ENCODE results near the gene ADGRB3. TPM values are rescaled to one million over a fixed set of nuclear protein-coding genes. Genes with fewer than 3 reads are reported as not detected.

The ADGRB3 gene
- total and polyA plus RNA-seq, 7 donors, result 0.10 to 0.39 (median 0.21) TPM; not detected in 1

DNA sequence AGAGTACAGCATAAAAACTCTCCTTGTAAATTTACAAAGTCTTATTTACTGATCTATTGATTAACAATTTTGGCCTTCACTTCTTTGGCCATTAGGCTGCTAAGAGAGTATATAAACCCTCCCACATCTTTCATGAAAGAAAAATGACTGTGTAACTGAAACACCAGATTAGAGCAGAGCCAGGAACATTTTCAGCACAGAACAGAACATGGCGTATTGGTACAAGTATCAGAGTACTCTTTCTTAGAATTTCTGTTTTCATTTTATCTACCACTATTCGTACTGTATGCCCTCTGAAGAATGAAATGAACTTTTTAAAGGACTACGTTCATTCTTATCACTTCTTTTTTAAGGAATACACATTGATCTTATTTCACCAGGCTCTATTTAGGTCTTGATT lies 550.2 kb downstream of the ADGRB3 start:
- intact Hi-C loops (cut with DNase I), result no loop called here
- ATAC-seq, result no peak

DNA sequence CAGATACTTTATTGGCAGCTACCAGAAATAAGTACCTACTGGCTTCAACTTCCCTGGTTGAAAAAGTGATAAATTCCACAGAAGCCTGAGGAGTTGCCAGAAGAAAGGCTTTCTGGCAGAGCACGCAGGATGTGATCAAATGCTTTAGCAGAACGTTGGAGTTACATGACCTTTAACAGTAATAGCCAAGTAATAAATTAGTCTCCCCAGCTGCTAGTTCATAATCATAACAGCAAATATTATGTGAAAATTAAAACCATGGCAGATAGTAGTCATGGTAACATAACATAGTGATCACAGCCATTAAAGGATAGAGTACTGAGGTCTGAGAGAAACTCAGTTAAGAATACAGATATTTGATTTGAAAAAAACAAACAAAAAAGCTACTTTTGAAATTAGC lies 567.7 kb downstream of the ADGRB3 start:
- Histone ChIP-seq H3K9me3 (no peaks in the 10 kb centered on the region), H3K27ac (no peak overlapping the region), H3K4me3 (no peak overlapping the region), H3K4me1 (no peaks in the 10 kb centered on the region), H3K27me3 (ENCODE audit: insufficient read depth in 3 of 3, low read length in 2 of 3) (no peaks in the 10 kb centered on the region), H3K36me3 (ENCODE audit: insufficient read depth in 1 of 2, low read depth in 1 of 2) (no peaks in the 10 kb centered on the region)
- intact Hi-C loops (cut with DNase I), result no loop called here
- WGBS, 3 donors, result 2 to 8% (median 6%) methylated on average over 2 of the region's 2 CpGs
- TF ChIP-seq, protein P1, sequence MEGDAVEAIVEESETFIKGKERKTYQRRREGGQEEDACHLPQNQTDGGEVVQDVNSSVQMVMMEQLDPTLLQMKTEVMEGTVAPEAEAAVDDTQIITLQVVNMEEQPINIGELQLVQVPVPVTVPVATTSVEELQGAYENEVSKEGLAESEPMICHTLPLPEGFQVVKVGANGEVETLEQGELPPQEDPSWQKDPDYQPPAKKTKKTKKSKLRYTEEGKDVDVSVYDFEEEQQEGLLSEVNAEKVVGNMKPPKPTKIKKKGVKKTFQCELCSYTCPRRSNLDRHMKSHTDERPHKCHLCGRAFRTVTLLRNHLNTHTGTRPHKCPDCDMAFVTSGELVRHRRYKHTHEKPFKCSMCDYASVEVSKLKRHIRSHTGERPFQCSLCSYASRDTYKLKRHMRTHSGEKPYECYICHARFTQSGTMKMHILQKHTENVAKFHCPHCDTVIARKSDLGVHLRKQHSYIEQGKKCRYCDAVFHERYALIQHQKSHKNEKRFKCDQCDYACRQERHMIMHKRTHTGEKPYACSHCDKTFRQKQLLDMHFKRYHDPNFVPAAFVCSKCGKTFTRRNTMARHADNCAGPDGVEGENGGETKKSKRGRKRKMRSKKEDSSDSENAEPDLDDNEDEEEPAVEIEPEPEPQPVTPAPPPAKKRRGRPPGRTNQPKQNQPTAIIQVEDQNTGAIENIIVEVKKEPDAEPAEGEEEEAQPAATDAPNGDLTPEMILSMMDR (IDR thresholded peaks at IDR 0.05), result no peak
- no peak for DNase-seq
- ATAC-seq, result no peak

More for the DNA sequence above, 550.2 kb downstream of the ADGRB3 start:
- Histone ChIP-seq H3K27me3 (ENCODE audit: insufficient read depth in 3 of 3, low read length in 2 of 3) (no peaks in the 10 kb centered on the region), H3K9me3 (no peaks in the 10 kb centered on the region), H3K4me1 (no peaks in the 10 kb centered on the region), H3K27ac (no peak overlapping the region), H3K4me3 (no peak overlapping the region), H3K36me3 (ENCODE audit: insufficient read depth in 1 of 2, low read depth in 1 of 2) (no peaks in the 10 kb centered on the region)
- DNase-seq, result no peak
- WGBS, 3 donors, result 79 to 86% (median 84%) methylated on average over 3 of the region's 3 CpGs
- TF ChIP-seq, protein P1 (IDR thresholded peaks at IDR 0.05), result no peak

DNA sequence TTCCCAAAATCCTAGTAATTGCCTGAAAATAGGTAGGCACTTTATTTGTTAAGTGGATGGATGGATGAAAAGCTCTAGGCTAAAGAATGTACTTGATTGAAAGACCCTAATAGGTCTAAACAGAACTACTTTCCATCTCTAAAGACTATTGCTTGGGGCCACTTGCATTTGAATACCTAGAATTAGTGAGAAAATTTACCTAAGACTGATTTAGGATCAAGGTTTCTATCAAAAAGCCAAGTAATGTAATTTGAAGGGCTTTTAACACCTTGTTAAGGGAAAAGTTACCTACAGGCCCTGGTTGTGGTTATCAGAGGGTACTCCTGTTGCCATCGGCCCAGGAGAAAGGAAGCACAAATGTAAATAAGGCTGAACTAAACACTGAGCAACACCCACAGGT lies 581.0 kb downstream of the ADGRB3 start:
- Histone ChIP-seq H3K9me3 (no peaks in the 10 kb centered on the region), H3K36me3 (ENCODE audit: insufficient read depth in 1 of 2, low read depth in 1 of 2) (no peaks in the 10 kb centered on the region), H3K27me3 (ENCODE audit: insufficient read depth in 3 of 3, low read length in 2 of 3) (no peaks in the 10 kb centered on the region), H3K4me3 (no peak overlapping the region), H3K4me1 (no peaks in the 10 kb centered on the region), H3K27ac (no peak overlapping the region)
- ATAC-seq, result no peak
- intact Hi-C loops (cut with DNase I), result no loop called here
- TF ChIP-seq, protein P1 (IDR thresholded peaks at IDR 0.05), result no peak
- 22 to 47% (median 29%) methylated on average over 1 of the region's 1 CpG for WGBS, 3 donors
- no peak for DNase-seq

DNA sequence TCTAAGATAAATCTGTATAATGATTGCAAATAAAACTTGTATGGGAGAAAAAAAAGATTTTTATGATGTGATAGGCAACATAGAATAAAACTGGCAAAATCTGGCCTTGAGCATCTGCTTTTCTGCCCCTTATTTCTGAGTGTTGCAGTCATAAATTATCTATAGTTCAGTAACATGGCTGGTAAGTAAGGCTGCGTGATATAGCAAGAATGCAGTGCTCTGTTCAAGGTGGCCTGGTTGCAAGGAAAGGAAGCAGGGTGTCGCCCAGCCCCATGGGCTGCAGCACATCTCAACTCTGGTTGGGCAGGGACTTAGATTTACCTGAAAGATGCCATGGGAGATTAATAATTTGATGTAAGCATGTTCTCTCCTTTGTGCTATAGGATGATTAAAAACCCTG lies 582.3 kb downstream of the ADGRB3 start:
- intact Hi-C loops (cut with DNase I), result no loop called here
- 79 to 81% (median 80%) methylated on average over 2 of the region's 2 CpGs for WGBS, 3 donors

DNA sequence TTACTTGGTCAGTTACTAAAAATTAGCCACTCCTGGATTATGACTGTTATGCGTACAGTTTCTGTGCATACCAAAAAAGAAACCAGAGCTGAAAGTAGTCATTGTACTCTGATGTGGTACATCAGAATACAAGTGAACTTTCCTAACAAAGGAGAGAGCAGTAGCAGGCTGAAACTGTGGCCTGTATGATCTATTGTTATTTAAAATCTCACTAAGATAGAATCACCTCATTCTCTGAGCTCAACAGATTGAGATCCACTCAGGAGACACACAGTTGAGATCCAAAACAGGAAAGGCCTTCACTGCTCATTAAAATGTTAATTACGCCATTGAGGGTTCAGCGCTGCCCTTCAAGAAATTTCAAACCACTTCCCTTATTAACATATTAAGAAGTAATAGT lies 585.3 kb downstream of the ADGRB3 start:
- no peak overlapping the region for H3K4me3 ChIP-seq
- 79 to 81% (median 80%) methylated on average over 3 of the region's 3 CpGs for WGBS, 3 donors
- H3K9me3 ChIP-seq, result no peaks in the 10 kb centered on the region
- H3K27ac ChIP-seq, result no peak overlapping the region
- TF ChIP-seq, protein P1 (IDR thresholded peaks at IDR 0.05), result no peak
- DNase-seq, result no peak
- no peaks in the 10 kb centered on the region for H3K36me3 ChIP-seq (ENCODE audit: insufficient read depth in 1 of 2, low read depth in 1 of 2)
- intact Hi-C loops (cut with DNase I), result no loop called here
- H3K27me3 ChIP-seq (ENCODE audit: insufficient read depth in 3 of 3, low read length in 2 of 3), result no peaks in the 10 kb centered on the region
- no peaks in the 10 kb centered on the region for H3K4me1 ChIP-seq
- ATAC-seq, result no peak

More for the DNA sequence above, 582.3 kb downstream of the ADGRB3 start:
- DNase-seq (no peak), ATAC-seq (no peak)
- H3K27me3 ChIP-seq (ENCODE audit: insufficient read depth in 3 of 3, low read length in 2 of 3), result no peaks in the 10 kb centered on the region
- H3K4me3 ChIP-seq, result no peak overlapping the region
- H3K27ac ChIP-seq, result no peak overlapping the region
- no peaks in the 10 kb centered on the region for H3K9me3 ChIP-seq
- TF ChIP-seq, protein P1 (IDR thresholded peaks at IDR 0.05), result no peak
- no peaks in the 10 kb centered on the region for H3K36me3 ChIP-seq (ENCODE audit: insufficient read depth in 1 of 2, low read depth in 1 of 2)
- H3K4me1 ChIP-seq, result no peaks in the 10 kb centered on the region

Data from psoas muscle (tissue), 8 donors.